NT2/D1 (cell line): ENCODE results near the gene AKR1C4.

Experiments
- DNase-seq: peaks from one replicate; pipeline ENCODE4 v3.0.0-alpha.2; 2011; ENCODE audit warnings: low read depth, low spot score
- H3K27me3 ChIP-seq: 2 replicates; pipeline ENCODE4 v1.6.0; 2011; ENCODE audit warnings: mild to moderate bottlenecking; ENCODE audit not compliant: insufficient read length, insufficient read depth
- H3K36me3 ChIP-seq: 2 replicates; pipeline ENCODE4 v1.6.1; 2011; ENCODE audit warnings: mild to moderate bottlenecking, low read length, mixed read lengths; ENCODE audit not compliant: insufficient read depth, insufficient read length
- H3K4me1 ChIP-seq: 2 replicates; pipeline ENCODE4 v1.5.1; 2011; ENCODE audit not compliant: insufficient read depth, insufficient read length
- H3K4me3 ChIP-seq: 2 replicates; pipeline ENCODE4 v1.5.1; 2011; ENCODE audit warnings: low read depth; ENCODE audit not compliant: insufficient read length
- H3K9ac ChIP-seq: 2 replicates; pipeline ENCODE4 v1.6.0; 2011; ENCODE audit warnings: low read depth; ENCODE audit not compliant: insufficient read length
- H3K9me3 ChIP-seq: 2 replicates; pipeline ENCODE4 v1.5.1; 2011; ENCODE audit warnings: mild to moderate bottlenecking, low read length; ENCODE audit not compliant: insufficient read depth
- SUZ12 ChIP-seq: IDR thresholded peaks from 2 replicates; pipeline ENCODE4 v1.6.1; 2011; ENCODE audit not compliant: insufficient read length, insufficient read depth; ENCODE audit errors: extremely low read depth
- YY1 ChIP-seq: IDR thresholded peaks from 2 replicates; pipeline ENCODE4 v1.6.1; 2011; ENCODE audit not compliant: insufficient read length, insufficient read depth
- ZNF274 ChIP-seq: IDR thresholded peaks from 2 replicates; pipeline ENCODE4 v1.6.1; 2011; ENCODE audit warnings: mild to moderate bottlenecking, low read depth, low read length

AKR1C4 gene

GRCh38 chr10:5196702-5197113 lies at the start of gene AKR1C4:
Gene AKR1C4 (plus strand): TSS chr10:5196837. CDS start chr10:5196868, 31 bp downstream.
- DNase-seq = no peak
- no peaks in the 10 kb centered on the region for H3K27me3 ChIP-seq
- H3K4me1 ChIP-seq = no peaks in the 10 kb centered on the region
- no peaks in the 10 kb centered on the region for H3K9me3 ChIP-seq
- H3K4me3 ChIP-seq = no peak within 1 kb of the TSS
- no peak for TF ChIP-seq YY1
- TF ChIP-seq SUZ12 = no peak
- no peak for TF ChIP-seq ZNF274
- H3K9ac ChIP-seq = no peak within 1 kb of the TSS
- H3K36me3 ChIP-seq = no peaks in the 10 kb centered on the region

GRCh38 chr10:5146920-5147254 lies 49.8 kb upstream of the AKR1C4 start:
- H3K9ac ChIP-seq = no peak overlapping the region
- no peaks in the 10 kb centered on the region for H3K4me1 ChIP-seq
- no peaks in the 10 kb centered on the region for H3K9me3 ChIP-seq
- no peaks in the 10 kb centered on the region for H3K36me3 ChIP-seq
- H3K4me3 ChIP-seq = no peak overlapping the region
- no peak for DNase-seq
- no peaks in the 10 kb centered on the region for H3K27me3 ChIP-seq
- TF ChIP-seq ZNF274 (no peak), SUZ12 (no peak), YY1 (no peak)

- no peaks in the 10 kb centered on the region for H3K36me3 ChIP-seq
- no peaks in the 10 kb centered on the region for H3K4me1 ChIP-seq
- H3K4me3 ChIP-seq = no peak overlapping the region
- no peaks in the 10 kb centered on the region for H3K27me3 ChIP-seq
- H3K9me3 ChIP-seq = no peaks in the 10 kb centered on the region
- H3K9ac ChIP-seq = no peak overlapping the region
- no peak for TF ChIP-seq ZNF274
- no peak for TF ChIP-seq YY1
- no peak for TF ChIP-seq SUZ12
- DNase-seq = no peak
These were observed 49.2 kb upstream of the AKR1C4 start for GRCh38 chr10:5147255-5147980.

GRCh38 chr10:5147981-5148677 lies 48.5 kb upstream of the AKR1C4 start:
- no peak overlapping the region for H3K4me3 ChIP-seq
- H3K9me3 ChIP-seq = no peaks in the 10 kb centered on the region
- no peaks in the 10 kb centered on the region for H3K36me3 ChIP-seq
- DNase-seq = no peak
- H3K4me1 ChIP-seq = no peaks in the 10 kb centered on the region
- H3K9ac ChIP-seq = no peak overlapping the region
- H3K27me3 ChIP-seq = no peaks in the 10 kb centered on the region
- TF ChIP-seq YY1 (no peak), SUZ12 (no peak), ZNF274 (no peak)

GRCh38 chr10:5148678-5149032 lies 48.0 kb upstream of the AKR1C4 start:
- no peaks in the 10 kb centered on the region for H3K36me3 ChIP-seq
- DNase-seq = no peak
- no peak overlapping the region for H3K4me3 ChIP-seq
- H3K27me3 ChIP-seq = no peaks in the 10 kb centered on the region
- H3K9ac ChIP-seq = no peak overlapping the region
- H3K9me3 ChIP-seq = no peaks in the 10 kb centered on the region
- no peaks in the 10 kb centered on the region for H3K4me1 ChIP-seq
- TF ChIP-seq SUZ12 (no peak), ZNF274 (no peak)

- no peaks in the 10 kb centered on the region for H3K9me3 ChIP-seq
These were observed 45.6 kb upstream of the AKR1C4 start for GRCh38 chr10:5151076-5151475.

GRCh38 chr10:5155951-5156350 lies 40.7 kb upstream of the AKR1C4 start:
- Histone ChIP-seq H3K4me3 (no peak overlapping the region), H3K9ac (no peak overlapping the region), H3K27me3 (no peaks in the 10 kb centered on the region), H3K4me1 (no peaks in the 10 kb centered on the region), H3K9me3 (no peaks in the 10 kb centered on the region), H3K36me3 (no peaks in the 10 kb centered on the region)
- DNase-seq = no peak
- TF ChIP-seq YY1 = no peak
- TF ChIP-seq ZNF274 = no peak
- TF ChIP-seq SUZ12 = no peak

More at GRCh38 chr10:5151076-5151475, 45.6 kb upstream of the AKR1C4 start:
- no peak for DNase-seq
- TF ChIP-seq YY1 (no peak), ZNF274 (no peak)
- no peak overlapping the region for H3K9ac ChIP-seq
- H3K4me3 ChIP-seq = no peak overlapping the region
- H3K36me3 ChIP-seq = no peaks in the 10 kb centered on the region
- no peaks in the 10 kb centered on the region for H3K4me1 ChIP-seq
- H3K27me3 ChIP-seq = no peaks in the 10 kb centered on the region
